ENCODE measurements around the gene PAPPA2. TPM values are rescaled to one million over a fixed set of nuclear protein-coding genes. Genes with fewer than 3 reads are reported as not detected.

PAPPA2 gene
- total and polyA plus RNA-seq, 9 of the 15 experiments (the other 6 are each of a cell fraction or from before 2014, with no cell fraction given) = 0.01 to 0.15 (median 0.05) TPM; not detected in 2

GRCh38 chr1:176766779-176767178, 303.8 kb downstream of the PAPPA2 start:
- POLR2A ChIA-PET = interaction anchor here (1.2 to 1.3 kb wide), 2 partner anchors 8 to 24 kb away, joined by 3 read pairs; no protein-coding TSS in a partner anchor
- Histone ChIP-seq H4K20me1 (replicated peaks; ENCODE audit: control insufficient read depth, insufficient read depth, low read length) (no peaks in the 10 kb centered on the region), H3K9me3 (replicated peaks; ENCODE audit: control insufficient read depth, insufficient read depth, low read depth, low read length) (no peaks in the 10 kb centered on the region), H3K27ac (ENCODE audit: extremely low read depth, low read depth, low read length) (no peak overlapping the region), H3K9ac (ENCODE audit: insufficient read depth in 1 of 2, low read depth in 2 of 2, low read length in 2 of 2) (no peak overlapping the region), H3K4me3 (no peak overlapping the region), H3K79me2 (ENCODE audit: control insufficient read depth, insufficient read depth, low read length) (no peaks in the 10 kb centered on the region), H3K4me1 (replicated peaks in 1 of 2; ENCODE audit: control insufficient read depth in 2 of 2, insufficient read depth in 2 of 2, low read length in 2 of 2) (0 out of 5 replicates have a peak, but pooled peaks cover 0 to 2% of the 10 kb centered on the region in 2 experiments), H3K4me2 (ENCODE audit: insufficient read depth, low read length) (no peak overlapping the region), H3K36me3 (ENCODE audit: control insufficient read depth, insufficient read depth, low read length) (no peaks in the 10 kb centered on the region), H3K9me1 (ENCODE audit: control insufficient read depth, insufficient read depth, low read length) (no peaks in the 10 kb centered on the region), H2AFZ (ENCODE audit: low read depth, low read length) (no peak overlapping the region), H3K27me3 (ENCODE audit: control insufficient read depth in 2 of 2, insufficient read depth in 2 of 2, low read length in 2 of 2) (peaks cover 8 to 16% of the 10 kb centered on the region in 2 experiments; a peak in 4 of 5 replicates)
- in situ Hi-C loops (cut with MboI) = no loop called here
- 0% methylated on average over 1 of the region's 1 CpG for WGBS (ENCODE audit: insufficient coverage, low coverage, missing lambda C conversion rate)
- no peak for FAIRE-seq
- no peak for DNase-seq (ENCODE audit: extremely low read depth in 1 of 4, low spot score in 3 of 4)
- ATAC-seq = no peak
- intact Hi-C loops (cut with micrococcal nuclease) = no loop called here
- CTCF ChIA-PET (ENCODE audit: low intra/inter-chr PET ratio) = no interaction called here
- BruUV-seq (replicated peaks) = no TSS peak
- TF ChIP-seq RFX1 (IDR thresholded peaks at IDR 0.05) = no peak
- TF ChIP-seq CAMTA2 (CRISPR knock-in tag; conservative IDR thresholded peaks at IDR 0.05) = no peak
- TF ChIP-seq KLF1 (tag; IDR thresholded peaks at IDR 0.05) = no peak
- TF ChIP-seq HNRNPL (IDR thresholded peaks at IDR 0.05; ENCODE audit: low read depth, low read length) = no peak
- TF ChIP-seq ZNF3 (CRISPR knock-in tag; IDR thresholded peaks at IDR 0.05) = no peak
- TF ChIP-seq GMEB1 (CRISPR knock-in tag; IDR thresholded peaks at IDR 0.05) = no peak
- TF ChIP-seq PHF21A (IDR thresholded peaks at IDR 0.05; ENCODE audit: borderline replicate concordance, low read depth) = no peak
- no peak for TF ChIP-seq ZBTB7A (IDR thresholded peaks at IDR 0.05; ENCODE audit: borderline replicate concordance, control insufficient read depth, low read depth, low read length)
- no peak for TF ChIP-seq TFAM (CRISPR knock-in tag; conservative IDR thresholded peaks at IDR 0.05)
